Mucosa of gallbladder (tissue), 1 donor: ENCODE data around the gene ITPKB. TPM values are rescaled to one million over a fixed set of nuclear protein-coding genes. Genes with fewer than 3 reads are reported as not detected.
"Not testable (repeated sequence)": the region's sequence is repeated elsewhere in the genome, so short reads cannot be mapped to it uniquely, and the experiment has no call there.

Experiments used
- DNase-seq: peaks from one replicate; pipeline ENCODE4 v3.0.0-alpha.2; 2020; ENCODE audit warnings: low spot score
- total RNA-seq: library from RNA; stranded (reverse); gene quantifications from one replicate; pipeline ENCODE4 v1.2.1, GENCODE V29; 2021
- donor health status: DM: no; HTN: no; CAD: no.

Gene ITPKB
- total RNA-seq, 1 donor from 2014 or later: 30.6 TPM

DNA sequence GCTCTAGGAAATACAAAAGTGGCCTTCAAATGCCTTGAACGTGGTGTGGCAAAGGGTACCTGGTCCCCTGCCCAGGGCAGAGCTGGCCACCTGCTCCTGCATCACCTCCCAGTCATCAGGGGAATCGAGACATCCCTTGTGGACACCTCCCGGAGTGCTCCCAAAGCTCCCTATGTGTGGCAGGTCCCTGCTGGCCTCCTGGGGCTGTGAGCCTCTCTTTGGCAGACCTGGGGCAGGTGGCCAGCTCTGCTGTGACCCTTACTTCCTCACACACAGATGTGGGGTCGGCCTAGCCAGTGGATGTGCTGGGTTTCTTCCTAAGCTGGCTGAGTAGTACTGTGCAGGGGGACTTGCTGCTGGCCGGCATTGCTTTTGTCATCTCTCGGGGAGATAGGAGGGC is 86.5 kb downstream of the ITPKB start:
- DNase-seq: no peak

DNA sequence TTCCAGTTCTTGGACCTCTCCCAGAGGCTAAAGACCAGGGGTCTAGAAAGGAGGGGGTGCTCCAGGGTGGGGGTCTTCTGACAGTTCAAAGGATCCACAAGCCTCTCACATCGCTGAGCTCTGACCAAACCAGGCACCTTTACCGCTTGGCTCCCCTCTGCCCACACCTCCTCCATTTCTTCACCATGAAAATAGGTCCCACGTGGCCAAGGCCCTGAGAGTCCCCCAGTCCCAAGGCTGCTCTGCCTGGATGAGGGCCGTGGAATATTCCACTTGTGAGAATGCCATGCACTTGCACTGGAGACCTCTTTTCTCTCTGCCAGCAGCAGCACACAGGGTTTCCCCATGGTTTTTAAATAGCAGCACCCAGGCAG is 87.4 kb downstream of the ITPKB start:
- no peak for DNase-seq

DNA sequence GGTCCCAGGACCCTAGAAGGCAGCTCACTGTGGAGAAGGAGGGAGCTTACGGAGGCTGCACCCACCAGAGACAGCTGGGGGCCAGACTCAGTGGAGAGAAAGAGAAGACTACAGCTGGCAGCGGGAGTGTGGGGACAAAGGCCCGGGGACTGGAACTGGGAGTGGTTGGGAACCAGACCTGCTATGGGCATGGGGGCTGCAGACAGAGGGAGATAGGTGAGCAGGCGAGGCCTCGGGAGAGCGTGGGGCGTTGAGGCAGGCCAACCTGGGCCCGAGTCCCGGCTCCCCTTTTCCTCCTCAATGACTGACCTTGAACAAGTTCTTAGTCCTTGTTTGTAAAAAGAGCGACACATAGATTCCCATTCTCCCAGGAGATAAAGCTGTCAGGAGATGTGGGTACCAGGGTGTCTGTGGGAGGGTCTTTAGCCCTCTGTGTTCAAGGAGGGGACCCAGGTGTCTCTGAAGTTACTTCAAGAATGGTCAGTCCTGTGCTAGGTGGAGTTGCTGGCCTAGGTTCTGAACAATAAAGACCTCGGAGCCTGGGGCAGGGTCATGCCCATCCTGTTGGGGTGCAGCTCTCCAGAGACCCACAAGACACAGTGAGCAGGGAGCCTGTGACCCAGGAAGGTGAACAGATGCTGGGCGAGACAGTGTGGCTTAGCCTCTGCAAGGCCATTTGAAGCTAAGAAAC is 87.9 kb downstream of the ITPKB start:
- DNase-seq: no peak

DNA sequence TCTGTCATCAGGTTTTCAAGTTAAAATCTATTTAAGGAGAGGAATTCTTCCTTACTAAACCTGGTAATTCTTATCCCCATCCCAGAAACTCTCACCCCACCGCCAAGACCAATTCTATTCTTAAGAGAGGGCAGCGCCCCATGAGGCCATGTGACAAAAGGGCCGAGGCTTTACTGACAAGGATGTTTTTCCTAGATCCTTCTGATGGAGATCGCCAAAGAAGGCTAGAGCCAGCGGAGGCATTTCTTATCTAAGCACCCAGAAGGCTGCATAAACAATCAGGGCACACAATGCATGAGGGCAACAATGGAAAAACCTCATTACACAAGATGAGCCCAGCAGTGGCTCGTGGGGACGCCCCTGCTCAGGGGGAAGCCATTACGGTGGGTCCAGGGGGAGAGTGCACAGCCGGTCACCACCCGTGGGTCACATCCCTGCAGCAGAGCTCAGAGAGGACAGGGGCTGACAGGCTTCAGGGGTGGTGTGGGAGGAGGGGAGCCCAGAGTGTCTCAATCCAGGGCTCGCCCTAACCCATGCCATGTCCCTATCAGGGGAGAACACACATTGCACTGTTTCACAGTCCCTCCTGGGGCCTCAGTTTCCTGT is 88.7 kb downstream of the ITPKB start:
- no peak for DNase-seq

DNA sequence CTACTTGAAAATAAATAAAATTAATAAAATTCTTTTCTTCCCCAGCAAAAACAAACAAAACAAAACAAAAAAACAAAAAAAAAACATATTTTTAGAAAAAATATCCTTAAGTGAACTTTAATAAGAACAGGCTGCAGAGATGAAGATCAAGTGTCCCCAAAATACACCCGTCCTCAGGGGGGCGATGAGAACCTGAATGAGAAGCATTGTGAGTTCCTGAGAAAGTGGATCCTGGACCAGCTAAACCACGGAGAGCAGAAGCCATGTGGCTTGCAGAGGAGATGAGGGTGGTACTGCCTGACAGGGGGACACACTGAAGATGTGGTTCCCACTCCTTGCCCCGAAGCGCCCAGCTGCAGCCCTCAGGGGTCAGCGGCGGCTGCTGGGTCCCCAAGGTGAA is 89.3 kb downstream of the ITPKB start:
- DNase-seq: no peak

DNA sequence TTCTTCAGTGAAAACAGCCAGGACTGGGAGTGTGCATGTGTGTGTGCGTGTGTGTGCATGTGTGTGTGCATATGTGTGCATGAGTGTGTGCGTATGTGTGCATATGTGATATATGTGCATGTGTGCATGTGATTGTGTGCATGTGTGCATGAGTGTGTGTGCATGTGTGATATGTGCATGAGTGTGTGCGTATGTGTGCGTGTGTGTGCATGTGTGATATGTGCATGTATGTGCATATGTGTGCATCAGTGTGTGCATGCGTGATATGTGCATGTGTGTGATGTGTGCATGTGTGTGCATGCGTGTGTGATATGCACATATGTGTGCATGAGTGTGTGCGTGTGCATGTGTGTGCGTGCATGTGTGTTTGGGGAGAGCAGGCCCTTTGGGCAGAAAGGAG is 89.8 kb downstream of the ITPKB start:
- no peak for DNase-seq

DNA sequence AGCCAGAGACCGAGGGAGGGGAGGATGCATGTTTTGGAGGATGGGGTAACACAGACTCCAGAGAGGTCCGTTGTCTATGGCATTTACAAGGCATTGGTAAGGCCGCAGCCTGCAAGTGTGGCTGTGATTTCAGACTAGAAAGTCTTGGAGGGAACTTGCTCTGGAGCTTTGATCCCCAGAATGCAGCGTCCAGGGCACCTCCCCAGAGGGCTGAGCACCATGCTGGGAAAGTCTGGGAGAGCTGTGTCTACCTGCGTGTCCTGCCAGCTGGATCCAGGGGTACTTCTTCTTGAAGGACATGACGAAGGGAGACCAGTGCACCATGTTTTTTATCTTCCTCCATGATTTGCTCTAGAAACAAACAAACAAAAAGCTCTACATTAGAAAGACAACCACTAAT is 90.7 kb downstream of the ITPKB start:
- no peak for DNase-seq

DNA sequence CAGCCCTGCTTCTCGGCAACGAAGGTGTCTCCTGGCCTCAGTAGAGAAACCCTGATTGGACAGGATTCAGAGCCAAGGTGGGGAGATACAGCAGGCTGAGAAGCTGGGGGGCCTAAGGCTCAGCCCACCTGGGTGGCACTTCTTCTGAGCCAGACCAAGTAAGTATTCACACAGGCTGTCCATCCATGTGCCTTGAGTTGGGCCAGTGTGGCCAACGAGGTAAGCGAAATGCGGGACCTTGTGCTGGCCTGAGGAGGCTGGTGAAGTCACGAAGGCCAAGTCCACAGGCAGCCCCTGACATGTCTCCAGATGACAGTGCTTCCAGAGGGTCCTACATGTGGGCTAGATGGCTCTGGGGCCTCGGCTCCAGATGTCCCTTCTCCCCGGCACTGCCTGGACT is 91.4 kb downstream of the ITPKB start:
- DNase-seq: no peak

DNA sequence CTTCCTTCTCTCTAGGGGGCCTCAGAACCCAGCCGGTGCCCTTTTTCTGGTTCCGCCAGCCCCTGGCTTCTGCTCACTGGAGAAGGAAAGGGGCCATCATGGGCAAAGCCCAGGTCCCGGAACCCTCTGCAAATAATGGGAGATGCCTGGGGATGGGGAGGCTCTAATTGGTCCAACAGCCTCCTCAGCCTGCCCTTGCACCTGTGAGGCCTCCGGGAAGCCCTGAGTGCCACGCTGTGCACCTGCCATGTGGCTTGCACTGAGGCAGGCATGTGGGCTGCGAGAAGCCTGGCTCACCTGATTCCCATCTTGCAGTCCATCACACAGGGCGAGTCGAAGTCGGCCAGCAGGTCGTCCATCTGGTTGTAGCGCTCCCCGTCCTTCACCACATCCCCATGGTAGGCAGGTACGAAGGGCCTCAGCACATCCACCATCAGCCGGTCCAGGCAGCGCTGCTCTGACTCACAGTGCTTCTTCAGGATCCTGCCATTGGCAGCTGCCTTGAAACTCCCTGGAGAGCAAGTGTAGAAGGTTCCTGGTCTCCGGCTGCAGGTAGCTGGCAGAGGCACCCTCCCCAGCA is 92.1 kb downstream of the ITPKB start:
- no peak for DNase-seq

DNA sequence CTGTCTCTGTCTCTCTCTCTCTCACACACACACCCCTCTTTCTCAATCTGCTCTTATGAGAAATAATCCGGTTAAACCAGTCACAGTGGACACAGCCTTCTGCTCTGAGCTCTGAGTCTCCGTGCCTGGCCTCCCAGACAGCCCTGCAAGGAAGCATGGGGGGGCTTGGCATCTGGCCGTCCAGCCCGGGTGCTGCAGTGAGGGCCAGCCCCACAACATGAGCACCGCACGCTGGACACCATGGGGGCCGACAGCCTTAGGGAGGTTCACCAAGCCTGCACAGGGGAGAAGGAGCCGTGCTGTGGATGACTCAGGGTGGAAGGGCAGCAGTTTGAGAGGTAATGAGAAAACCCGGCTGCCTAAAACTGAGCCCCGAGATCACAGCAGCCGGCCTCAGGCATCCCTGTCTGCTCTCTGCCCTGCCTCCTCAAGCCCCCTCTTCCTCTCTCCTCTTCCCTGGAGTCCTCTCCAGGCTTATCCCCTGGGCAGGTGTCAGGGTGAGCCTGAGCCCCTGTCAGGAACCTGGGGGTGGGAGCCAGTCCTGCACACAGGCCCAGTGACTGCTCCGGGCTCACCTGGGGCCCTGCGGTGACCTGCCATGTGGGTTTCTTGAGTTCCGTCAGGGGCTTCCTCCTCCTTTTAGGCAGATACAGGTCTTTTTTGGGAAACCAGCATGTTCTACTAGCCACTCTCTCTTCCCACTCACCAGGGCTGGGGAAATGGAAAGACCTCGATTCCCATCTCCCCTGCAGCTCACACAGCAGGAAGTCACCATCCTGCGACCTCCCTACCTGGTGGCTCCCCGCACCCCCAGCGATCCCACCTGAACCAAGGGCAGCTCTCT is 92.8 kb downstream of the ITPKB start:
- no peak for DNase-seq

DNA sequence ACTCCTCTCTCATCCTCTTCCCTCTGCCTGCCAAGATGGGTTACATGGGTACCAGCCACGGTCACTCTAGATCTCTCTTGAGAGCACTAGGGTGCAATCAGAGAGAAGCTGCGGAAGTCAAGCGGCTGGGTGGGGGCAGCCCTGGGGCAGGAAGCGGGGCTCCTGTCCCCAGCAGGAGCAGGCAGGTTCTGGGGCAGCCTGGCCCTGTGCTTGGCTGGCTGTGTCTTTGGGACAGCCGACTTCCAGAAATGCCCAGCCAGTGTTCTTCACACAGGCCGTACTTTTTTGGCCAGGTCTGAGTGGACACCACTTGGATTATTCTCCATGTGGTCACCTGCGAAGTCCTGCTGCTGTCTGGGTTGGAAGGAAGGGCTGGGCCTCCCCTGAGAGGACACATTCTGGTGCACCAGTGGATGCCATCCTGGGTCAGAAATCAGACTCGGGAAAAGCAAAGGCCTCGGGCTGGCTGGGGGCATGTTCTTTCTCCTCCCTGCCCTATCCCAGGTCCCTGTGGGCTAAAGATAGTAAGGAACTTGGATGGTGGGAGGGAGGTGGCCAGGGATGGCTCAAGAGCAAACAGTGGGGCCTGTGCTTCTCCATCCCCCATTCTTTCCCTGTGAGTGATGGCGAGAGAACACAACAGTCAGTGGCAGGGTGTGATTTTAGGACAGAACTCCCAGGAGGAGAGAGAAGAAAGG is 93.7 kb downstream of the ITPKB start:
- no peak for DNase-seq

DNA sequence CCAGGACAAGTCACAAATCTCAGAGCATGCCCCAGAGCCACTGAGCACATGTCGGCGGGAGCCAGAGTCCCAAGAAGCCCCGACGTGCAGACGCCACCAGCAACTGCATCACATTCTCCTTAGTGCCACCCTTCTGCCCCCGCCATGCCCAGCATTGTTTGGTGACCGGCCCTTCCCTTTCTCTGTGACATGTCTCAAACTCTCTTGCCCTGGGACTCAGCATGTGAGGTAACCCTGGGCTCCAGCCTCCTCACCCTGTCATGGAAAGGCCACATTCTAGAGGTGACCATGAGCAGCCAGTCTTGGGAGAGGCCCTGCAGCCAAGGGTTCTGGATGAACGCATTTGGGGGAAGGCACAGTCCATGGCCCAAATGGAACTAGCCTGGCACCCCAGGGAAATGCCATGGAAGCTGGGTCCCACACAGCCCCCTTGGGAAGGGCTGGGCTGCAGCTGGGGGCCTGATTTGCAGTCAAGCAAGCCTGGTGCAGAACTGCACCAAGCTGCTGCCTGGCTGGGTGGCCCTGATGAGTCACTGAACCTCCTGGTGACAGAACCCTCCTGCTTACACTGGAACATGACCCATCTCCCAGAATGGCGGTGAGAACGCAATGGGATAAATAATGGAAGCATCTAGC is 94.4 kb downstream of the ITPKB start:
- DNase-seq: no peak

DNA sequence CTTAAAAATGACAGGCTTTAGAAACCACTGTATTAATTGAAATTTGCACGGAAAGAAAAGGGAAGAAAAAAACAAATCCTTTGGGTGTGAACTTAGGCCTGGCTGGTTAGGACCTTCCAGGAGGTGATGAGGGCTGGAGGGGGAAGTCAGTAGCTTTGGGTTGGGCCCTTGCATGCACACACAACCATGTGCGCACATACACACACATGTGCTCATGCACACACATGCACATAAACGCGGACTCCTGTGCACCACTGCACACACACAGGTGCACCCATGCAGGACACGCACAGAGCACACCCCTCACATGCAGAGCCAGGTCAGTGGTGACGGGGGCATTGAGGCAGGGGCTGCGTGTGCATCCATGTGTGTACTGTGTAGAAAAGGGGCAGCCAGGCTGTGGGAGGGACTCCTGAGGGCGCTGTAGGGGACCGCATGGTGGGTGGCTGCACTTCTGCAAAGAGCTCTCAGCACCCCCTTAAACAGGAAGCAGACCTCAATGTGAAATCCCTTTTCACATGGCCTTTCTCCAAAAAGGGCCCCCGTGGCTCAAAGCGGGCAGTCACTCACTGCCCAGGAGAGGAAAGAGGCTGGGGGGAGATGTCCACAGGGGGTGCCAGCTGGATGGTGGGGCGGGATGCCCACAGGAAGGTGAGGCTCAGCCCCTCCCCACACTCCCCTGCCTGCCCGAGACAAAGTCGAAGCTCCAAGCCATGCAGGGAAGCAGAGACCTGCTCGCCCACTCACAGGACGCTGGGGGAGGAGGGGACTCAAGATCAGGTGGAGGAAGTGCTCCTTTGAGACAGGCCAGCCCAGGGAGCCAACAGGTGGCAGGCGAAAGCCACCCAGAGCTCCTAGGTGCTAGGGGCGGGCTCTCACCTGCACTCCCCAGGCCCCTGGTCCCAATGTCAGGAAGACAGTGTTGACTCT is 95.2 kb downstream of the ITPKB start:
- DNase-seq: no peak

DNA sequence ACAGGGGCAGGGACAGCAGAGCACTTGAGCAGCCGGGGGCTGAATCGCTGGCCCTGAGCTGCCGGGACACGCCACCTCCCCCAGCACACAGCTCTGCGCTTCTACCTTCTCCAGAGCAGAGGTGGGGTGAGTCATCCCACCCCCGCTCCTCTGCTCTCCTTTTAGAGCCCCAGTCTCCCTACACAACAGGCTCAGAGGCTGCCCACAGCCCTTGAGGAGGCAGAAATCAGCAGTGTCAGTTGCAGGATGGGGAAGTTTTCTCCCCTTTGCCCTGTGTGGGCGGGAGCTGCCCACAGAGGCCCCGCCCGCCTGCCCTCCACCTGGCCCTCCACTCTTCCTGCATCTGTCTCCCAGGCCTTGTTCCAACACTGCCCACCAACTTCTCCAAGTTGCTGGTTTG is 95.9 kb downstream of the ITPKB start:
- DNase-seq: no peak

DNA sequence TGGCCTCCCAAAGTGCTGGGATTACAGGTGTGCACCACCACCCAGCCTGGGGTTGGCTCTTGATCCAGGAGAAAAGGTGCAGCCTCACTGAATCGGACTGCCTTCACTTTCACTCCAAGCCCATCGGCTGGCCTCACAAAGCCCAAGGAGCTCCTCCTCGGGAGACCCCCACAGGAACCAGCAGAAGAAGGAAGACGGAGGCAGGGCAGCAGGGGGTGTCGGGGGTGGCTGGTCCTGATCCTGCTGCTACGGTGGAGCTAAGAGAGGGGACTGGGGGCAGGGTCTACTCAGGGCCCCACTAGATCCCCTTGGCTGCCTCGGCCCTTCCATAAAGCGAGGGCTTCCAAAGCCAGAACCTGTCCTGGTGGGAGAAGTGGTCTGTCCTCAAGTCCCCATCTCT is 96.7 kb downstream of the ITPKB start:
- no peak for DNase-seq

DNA sequence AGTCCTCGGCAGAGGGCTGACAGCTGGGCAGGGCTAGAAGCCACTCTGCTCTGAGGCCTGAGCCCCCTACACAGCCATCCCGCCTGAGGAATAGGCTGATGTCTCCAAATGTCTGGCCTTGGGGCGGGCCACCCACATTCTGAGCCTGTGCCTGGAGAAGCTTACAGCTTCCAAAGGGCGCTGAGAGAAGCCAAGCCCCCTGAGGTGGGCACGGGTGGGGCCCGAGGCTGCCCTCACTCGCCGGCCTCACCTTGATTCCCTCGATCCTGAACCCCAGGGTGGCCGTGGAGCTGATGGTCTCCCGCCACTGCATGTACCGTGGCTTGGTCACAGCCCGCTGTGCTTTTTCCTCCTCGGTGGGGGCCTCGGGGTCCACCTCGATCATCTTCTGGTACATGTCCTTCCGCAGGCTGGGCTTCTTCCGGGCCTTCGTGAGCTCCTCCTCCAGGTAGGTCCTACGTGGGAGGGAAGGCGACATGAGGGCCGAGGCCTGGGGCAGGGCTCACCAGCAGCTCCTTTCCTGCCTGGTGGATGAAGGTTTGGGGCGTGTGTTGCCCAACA is 97.3 kb downstream of the ITPKB start:
- DNase-seq: no peak

DNA sequence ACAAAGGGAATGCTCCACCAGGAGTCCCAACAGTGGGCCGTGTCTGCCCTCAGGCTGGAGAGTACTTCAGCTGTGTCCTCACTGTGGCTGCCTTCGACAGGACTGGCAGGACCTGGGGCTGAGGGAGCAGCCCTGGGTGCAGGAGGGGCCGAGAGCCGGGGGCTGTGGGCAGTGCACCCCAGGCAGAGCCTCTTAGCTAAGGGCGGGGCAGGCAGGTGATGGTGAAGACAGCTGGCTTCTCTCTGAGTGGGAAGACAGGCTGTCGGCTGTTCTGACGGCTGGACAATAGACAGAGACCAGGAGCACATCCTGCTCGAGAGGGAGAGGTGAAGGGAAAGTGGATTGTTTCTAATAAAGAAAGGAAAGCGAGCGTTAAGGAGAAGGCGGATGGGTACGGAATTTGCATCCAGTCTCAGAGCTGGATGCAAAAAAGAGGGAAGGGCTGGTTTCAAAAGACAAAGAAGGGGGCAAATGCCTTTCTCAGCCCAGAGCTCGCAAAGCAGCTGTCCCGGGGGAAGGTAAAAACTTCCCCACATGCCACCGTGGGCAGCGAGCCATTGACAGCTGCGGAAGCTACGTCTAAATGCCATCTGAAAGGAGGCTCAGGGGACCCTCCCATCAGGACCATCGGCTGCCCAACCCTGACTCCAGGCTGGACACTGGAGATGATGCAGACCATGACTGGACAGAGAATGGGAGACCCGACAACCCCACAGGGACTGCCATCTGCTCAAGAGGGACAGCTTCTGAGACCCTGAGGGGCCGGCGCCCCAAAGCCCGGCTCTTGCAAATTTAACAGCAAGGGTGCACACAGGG is 98.6 kb downstream of the ITPKB start:
- DNase-seq: no peak

DNA sequence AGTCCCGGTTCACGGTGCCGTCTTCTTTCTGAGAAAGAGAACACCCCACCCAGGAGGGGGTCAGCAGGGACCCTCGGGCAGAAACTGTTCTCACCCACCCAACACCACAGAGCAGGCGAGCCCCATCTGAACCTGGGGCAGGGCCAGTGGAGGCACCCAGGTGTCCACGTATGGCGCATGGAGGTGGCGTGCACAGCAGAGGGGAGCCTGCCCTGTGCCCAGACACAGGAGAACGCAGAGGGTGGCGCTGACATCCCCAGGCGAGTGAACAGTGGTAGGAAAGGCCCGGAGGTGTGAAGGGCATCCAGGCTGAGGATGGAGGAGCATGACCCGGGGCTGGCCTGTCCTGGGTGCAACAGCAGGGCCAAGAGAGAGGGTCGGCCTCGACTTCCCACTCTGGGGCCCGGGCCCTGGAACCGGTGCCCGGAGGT is 99.4 kb downstream of the ITPKB start:
- no peak for DNase-seq

DNA sequence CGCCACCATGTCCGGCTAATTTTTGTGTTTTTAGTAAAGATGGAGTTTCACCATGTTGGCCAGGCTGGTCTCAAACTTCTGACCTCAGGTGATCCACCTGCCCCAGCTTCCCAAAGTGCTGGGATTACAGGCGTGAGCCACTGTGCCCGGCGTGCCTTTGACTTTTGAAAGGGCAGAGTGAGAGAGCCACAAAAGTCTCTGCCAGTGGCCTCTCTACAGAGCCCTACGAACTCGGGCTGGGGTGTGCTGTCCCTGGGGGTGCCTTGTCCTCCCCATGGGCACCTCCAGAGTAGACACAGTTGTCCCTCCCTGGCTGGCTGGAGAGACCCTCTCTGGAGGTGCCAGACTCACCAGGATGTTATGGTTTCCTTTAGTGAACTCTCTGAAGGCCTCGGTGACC is 99.9 kb downstream of the ITPKB start:
- not testable (repeated sequence) for DNase-seq
